Measurements from ENCODE around the gene RIMS4. TPM values are rescaled to one million over a fixed set of nuclear protein-coding genes. Genes with fewer than 3 reads are reported as not detected.

Gene RIMS4
- total RNA-seq, 1 experiment from 2014 or later: 16.3 TPM

DNA sequence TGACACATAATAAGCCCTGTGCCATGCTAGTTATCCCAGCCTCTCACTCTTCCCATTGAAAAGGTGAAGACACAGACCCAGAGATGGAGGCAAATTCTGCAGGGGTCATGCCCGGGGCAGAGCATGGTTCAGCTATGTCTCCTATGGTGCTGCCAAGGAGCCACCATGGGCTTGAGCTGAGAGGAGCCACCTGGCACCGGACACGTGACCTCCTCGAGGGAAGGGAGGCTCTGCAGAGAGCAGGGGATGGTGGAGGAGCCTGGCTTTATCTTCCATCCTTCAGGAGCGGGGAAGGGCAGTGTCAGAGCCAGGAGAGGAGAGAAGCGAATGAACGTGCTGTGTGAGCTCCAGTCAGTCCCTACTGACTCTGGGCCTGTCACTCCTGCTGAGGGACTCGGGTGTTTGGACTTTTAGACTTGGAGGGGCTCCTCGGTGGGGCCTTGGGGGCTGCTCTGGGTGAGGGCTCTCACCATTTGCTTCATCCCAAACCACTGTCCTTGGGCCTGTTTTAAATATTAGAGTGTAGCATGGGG, 106.3 kb downstream of the RIMS4 start:
- Histone ChIP-seq H2AFZ (ENCODE audit: low read length) (no peak overlapping the region), H3K79me1 (ENCODE audit: insufficient read depth, low read depth, low read length, poor library complexity, severe bottlenecking) (no peaks in the 10 kb centered on the region), H3K27me3 (ENCODE audit: insufficient read depth, low read length) (no peaks in the 10 kb centered on the region), H3K79me2 (ENCODE audit: insufficient read depth, low read length) (no peaks in the 10 kb centered on the region), H3K9ac (ENCODE audit: extremely low read depth, insufficient read length, low read length) (no peak overlapping the region), H3K56ac (ENCODE audit: insufficient read length, low read depth, low read length) (no peak overlapping the region), H3K9me3 (ENCODE audit: control insufficient read depth, low read depth, low read length) (no peaks in the 10 kb centered on the region), H2BK5ac (ENCODE audit: insufficient read length, low read length) (no peak overlapping the region), H3K4me1 (ENCODE audit: insufficient read depth, low read length) (peaks cover 6% of the 10 kb centered on the region; the same call in 1 of the 2 replicates), H3K4ac (ENCODE audit: low read depth, low read length) (no peak overlapping the region), H2BK12ac (ENCODE audit: insufficient read length, low read depth, low read length) (no peak overlapping the region), H3K14ac (ENCODE audit: insufficient read depth, low read length) (no peak overlapping the region; the same call in 1 of the 2 replicates), H3K27ac (ENCODE audit: insufficient read length, low read depth, low read length) (no peak overlapping the region), H4K8ac (replicated peaks; ENCODE audit: insufficient read length, low read depth, low read length) (no peak overlapping the region), H3T11ph (ENCODE audit: low read length) (no peak overlapping the region), H2BK120ac (ENCODE audit: low read depth, low read length, poor library complexity, severe bottlenecking) (no peak overlapping the region), H2BK15ac (ENCODE audit: low read depth, low read length) (no peak overlapping the region), H4K5ac (ENCODE audit: insufficient read length, low read depth, low read length) (no peak overlapping the region), H3K18ac (ENCODE audit: insufficient read length, low read depth, low read length) (no peak overlapping the region), H3K4me2 (ENCODE audit: insufficient read depth, insufficient read length, low read length) (no peak overlapping the region), H4K91ac (ENCODE audit: insufficient read length, low read depth, low read length) (no peak overlapping the region), H4K20me1 (ENCODE audit: control insufficient read depth, insufficient read depth, insufficient read length) (no peaks in the 10 kb centered on the region), H3K23me2 (ENCODE audit: insufficient read length, low read depth, low read length, poor library complexity, severe bottlenecking) (no peaks in the 10 kb centered on the region), H2AK5ac (ENCODE audit: insufficient read length, low read length) (no peak overlapping the region), H3K23ac (ENCODE audit: insufficient read length, low read depth, low read length) (no peak overlapping the region), H2BK20ac (ENCODE audit: low read depth, low read length, poor library complexity, severe bottlenecking) (no peak overlapping the region)
- Mint-ChIP-seq H3K4me1 (peaks cover 16 to 30% of the 10 kb centered on the region in 2 experiments), H3K9me3 (no peaks in the 10 kb centered on the region), H3K36me3 (ENCODE audit: insufficient read depth in 1 of 3, low read depth in 3 of 3) (no peaks in the 10 kb centered on the region; a peak in 1 of 7 replicates), H3K4me3 (no peak overlapping the region), H3K27ac (no peak overlapping the region), H3K27me3 (ENCODE audit: low read depth) (peaks cover 5% of the 10 kb centered on the region)
- no peak for DNase-seq
- TF ChIP-seq, protein P1, sequence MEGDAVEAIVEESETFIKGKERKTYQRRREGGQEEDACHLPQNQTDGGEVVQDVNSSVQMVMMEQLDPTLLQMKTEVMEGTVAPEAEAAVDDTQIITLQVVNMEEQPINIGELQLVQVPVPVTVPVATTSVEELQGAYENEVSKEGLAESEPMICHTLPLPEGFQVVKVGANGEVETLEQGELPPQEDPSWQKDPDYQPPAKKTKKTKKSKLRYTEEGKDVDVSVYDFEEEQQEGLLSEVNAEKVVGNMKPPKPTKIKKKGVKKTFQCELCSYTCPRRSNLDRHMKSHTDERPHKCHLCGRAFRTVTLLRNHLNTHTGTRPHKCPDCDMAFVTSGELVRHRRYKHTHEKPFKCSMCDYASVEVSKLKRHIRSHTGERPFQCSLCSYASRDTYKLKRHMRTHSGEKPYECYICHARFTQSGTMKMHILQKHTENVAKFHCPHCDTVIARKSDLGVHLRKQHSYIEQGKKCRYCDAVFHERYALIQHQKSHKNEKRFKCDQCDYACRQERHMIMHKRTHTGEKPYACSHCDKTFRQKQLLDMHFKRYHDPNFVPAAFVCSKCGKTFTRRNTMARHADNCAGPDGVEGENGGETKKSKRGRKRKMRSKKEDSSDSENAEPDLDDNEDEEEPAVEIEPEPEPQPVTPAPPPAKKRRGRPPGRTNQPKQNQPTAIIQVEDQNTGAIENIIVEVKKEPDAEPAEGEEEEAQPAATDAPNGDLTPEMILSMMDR (conservative IDR thresholded peaks at IDR 0.05): no peak
- WGBS (ENCODE audit: extremely low coverage, insufficient read length, low lambda C conversion rate): no CpG with 5 or more reads among the region's 9 CpGs

Measured in H9 (cell line).